GM21528 (cell line): ENCODE measurements around the gene ACVR1B.
"Not testable (repeated sequence)": the region's sequence is repeated elsewhere in the genome, so short reads cannot be mapped to it uniquely, and the experiment has no call there.

Experiments
- ATAC-seq: cut with Tn5 transposase; IDR thresholded peaks from one replicate; pipeline ENCODE4 v1.9.1; 2021; ENCODE audit warnings: mild to moderate bottlenecking, moderate library complexity; ENCODE audit not compliant: unreplicated experiment, low FRiP score

ACVR1B gene

DNA sequence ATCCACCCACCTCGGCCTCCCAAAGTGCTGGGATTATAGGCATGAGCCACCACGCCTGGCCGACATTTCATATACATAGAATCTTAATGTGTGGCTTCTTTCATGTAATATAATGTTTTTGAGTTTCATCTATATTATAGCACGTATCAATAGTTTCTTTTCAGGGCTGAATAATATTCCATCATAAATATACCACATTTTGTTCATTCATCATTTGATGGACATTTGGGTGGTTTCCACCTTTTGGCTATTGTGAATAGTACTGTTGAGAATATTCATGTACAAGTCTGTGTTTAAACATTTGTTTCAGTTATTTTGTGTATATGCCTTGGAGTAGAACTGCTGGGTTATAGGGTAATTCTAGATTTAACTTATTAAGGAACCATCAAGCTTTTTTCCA is 12.0 kb downstream of the ACVR1B start:
- no peak for ATAC-seq

DNA sequence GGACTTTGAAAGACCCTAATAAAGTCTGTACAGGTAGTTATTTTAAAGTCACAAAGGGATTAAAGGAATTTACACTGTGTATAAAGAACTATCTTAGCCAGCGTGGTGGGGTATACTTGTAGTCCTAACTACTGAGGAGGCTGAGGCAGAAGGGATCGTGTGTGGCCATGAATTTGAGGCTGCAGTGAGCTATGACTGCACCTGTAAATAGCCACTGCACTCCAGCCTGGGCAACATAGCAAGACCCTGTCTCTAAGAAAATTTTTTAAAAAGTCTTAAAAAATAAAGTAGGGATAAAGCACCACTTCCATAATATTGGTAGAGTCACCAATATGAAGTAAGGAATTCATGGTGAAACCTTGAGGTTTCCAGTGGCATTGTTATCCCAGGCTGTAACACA is 18.1 kb downstream of the ACVR1B start:
- ATAC-seq, result no peak

DNA sequence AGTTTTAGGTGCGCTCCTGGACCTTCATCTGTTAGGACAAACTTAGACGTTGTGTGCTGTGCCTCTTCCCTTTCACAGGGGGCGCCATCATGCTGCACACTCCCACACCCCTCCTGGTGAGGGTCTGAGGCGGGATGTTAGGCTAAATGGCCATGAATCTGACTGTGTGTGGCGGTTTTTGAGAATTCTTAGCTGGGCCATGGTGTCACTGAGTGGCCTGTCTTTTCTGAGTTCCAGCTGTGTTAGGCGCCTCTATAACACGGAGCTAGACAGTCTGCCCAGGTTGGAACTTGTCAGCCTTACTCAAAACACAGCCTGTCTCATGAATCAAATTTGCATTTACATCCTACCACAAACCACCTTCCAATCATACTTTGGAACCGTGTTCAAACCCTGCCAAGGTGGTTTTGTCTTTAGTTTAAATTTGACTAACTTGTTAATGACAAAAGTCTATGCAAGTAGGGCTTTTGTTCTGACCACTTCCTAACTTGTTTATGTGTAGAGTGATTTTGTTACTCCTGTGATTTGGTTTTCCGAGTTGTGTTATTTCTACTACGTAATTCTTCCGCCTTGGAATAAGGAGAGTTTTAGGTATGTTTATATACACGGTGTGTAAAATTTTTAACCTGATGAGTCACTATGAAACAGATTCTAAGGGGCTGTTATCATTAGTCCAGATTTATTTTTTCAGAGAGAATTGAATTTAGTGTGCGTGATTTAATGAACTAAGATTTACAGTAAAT is 19.6 kb downstream of the ACVR1B start:
- peak; percentile 86 for ATAC-seq

DNA sequence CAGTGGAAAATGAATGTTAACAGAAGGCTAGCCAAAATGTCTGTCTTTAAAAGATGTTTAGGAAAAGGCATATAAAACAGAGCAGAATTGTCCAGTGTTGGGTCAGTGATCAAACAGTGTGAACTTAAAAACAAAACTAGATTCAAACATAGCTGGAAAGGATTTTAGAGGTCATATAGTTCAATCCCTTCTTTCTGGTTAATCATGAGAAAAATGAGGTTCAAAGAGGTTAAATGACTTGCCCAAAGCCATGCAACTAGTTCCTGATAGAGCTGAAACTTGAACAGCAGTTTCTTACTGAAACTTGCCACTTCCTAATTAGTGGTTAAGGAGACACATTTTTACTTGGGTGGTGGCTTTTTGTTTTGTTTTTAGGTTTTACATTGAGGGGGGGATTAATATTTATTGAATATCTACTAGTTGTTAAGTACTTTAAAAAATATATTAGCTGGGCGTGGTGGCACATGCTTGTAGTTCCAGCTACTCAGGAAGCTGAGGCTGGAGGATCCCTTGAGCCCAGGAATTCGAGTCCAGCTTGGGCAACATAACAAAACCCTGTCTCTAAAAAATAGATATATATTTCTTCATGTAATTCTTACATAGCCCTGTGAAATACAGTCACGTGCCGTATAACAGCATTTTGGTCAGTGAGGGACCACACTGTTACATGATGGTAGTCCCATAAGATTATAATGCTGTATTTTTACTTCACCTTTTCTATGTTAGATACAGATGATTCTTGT is 20.4 kb downstream of the ACVR1B start:
- ATAC-seq, result no peak

DNA sequence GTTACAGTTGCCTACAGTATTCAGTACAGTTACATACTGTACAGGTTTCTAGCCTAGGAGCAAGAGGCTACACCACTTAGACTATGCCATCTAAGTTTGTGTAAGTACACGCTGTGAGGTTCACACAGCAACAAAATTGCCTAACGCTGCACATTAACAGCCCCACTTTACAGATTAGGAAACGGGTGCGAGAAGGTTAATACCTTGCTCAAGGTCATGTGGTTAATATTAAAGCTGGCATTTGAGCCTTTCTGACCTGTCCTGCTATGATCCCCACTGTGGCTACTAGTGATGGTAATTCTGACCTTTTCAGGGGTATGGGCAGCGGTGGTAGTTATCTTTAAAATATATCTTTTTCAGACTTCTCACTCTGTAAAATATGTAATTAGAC is 20.9 kb downstream of the ACVR1B start:
- ATAC-seq, result no peak

DNA sequence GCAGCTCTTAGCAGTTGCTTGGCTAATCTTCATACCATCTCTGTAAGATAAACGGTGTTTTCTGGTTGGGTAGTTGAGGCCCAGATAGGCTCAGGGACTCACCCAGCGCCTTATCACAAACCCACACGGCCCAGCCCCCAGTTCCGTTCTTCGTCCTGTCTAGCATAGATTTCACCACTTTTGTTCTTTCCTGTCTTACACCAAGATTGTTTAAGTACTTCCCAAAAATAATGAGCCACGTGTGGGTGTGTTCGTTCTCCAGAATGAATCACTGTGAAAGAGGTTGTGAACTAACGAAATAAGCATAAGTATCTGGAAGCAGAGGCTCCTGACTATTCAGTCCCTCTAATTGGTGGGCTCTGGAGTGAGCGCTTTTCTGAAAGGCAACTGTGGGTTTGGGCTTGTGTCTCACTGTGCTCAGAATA is 21.4 kb downstream of the ACVR1B start:
- ATAC-seq, result no peak

DNA sequence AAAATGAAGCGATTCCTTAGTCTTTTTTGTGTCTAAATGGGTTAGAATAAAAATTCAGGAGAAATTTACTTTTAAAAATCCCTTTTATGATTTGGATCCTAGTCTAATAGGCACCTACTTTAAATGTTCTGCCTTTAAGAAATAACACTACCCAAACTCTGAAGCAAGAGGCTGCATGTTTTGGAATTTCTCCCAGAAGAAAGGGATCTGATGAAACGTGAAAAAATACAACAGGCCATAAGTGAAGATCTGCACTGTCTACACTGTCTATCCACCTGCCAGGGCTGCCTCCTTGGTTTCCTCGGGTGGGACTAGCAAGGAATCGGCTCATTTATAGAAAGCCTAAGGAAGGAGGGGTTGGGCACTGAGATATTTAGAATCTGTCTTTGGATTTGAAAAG is 22.1 kb downstream of the ACVR1B start:
- ATAC-seq, result no peak

DNA sequence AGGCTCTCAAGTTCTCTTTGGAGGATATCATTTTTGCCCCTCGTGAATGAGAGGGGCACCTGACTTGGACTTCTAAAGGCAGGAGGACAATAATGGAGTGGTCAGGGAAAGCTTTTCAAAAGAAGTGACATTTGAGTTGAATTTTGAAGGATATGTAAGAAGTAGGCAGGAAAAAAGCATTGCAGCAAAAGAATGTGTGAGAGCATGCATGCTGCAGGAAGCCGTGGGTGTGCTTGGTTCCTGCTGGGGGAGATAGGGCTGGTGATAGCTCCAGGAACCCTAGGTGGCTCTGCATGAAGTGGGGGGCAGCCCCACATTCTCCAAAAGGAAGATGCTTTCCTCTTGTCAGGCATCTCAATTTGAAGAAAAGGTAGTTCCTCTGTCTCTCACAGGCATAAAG is 23.1 kb downstream of the ACVR1B start:
- no peak for ATAC-seq

DNA sequence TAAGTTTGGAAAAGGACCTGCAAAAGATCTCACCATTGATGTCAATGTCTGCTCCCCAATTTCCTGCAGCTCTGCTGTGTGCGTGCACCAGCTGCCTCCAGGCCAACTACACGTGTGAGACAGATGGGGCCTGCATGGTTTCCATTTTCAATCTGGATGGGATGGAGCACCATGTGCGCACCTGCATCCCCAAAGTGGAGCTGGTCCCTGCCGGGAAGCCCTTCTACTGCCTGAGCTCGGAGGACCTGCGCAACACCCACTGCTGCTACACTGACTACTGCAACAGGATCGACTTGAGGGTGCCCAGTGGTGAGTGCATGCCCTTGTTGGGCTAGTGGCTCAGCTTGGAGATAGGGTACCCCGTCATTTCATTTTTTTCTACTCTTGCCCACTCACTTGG is 23.7 kb downstream of the ACVR1B start:
- no peak for ATAC-seq

DNA sequence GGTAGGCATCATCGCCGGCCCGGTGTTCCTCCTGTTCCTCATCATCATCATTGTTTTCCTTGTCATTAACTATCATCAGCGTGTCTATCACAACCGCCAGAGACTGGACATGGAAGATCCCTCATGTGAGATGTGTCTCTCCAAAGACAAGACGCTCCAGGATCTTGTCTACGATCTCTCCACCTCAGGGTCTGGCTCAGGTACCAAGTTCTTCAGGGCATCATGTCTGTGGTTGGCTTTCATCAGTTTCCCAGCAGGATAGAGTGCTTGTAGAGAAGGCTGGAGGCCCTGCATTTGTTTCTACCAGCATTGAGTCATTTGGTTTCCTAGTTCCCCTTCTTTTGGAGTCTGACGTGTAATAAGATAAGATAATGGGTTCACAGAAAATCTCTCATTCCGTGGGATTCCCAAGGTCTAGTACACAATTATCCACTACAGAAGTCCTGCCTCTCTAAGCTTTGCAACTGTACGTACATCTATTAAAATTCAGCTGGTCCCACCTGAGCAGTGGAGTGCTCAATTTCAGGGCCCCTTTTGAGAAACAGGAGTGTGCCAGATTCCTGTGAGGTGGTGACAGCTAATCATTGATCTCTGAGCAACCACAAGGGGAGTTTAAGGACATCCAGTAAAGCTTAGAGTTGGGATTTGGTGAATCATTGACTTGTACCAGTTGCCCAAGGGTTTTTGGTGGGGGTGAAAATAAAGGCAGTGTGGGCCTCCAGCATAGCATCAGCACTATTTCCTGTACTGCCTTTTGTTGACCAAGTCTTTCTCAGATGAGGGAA is 25.1 kb downstream of the ACVR1B start:
- ATAC-seq, result no peak

DNA sequence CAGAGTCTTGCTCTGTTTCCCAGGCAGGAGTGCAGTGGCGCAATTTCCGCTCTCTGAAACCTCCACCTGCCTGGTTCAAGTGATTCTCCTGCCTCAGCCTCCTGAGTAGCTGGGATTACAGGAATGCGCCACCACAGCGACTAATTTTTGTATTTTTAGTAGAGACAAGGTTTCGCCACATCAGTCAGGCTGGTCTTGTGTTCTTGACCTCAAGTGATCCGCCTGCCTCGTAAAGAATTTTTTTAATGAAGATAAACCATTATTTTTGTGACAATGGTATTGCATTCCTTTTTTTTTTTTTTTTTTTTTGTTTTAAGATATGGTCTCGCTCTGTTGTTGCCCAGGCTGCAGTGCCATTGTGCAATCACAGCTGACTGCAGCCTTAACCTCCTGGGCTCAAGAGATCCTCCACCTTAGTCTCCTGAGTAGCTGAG is 25.8 kb downstream of the ACVR1B start:
- ATAC-seq, result no peak

DNA sequence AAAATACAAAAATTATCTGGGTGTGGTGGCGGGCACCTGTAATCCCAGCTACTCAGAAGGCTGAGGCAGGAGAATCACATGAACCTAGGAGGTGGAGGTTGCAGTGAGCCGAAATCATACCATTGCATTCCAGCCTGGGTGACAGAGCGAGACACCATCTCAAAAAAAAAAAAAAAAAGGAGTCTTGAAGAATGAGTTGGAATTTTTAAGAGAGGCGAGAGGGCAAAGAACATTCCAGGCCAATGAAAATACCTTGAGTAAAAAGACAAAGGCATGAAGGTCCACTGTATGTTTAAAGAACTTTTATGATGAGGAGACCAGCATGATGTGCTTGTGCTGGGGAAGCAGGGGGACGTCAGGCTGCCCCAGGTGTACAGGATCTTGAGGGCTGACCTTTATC is 27.8 kb downstream of the ACVR1B start:
- ATAC-seq, result not testable (repeated sequence)

DNA sequence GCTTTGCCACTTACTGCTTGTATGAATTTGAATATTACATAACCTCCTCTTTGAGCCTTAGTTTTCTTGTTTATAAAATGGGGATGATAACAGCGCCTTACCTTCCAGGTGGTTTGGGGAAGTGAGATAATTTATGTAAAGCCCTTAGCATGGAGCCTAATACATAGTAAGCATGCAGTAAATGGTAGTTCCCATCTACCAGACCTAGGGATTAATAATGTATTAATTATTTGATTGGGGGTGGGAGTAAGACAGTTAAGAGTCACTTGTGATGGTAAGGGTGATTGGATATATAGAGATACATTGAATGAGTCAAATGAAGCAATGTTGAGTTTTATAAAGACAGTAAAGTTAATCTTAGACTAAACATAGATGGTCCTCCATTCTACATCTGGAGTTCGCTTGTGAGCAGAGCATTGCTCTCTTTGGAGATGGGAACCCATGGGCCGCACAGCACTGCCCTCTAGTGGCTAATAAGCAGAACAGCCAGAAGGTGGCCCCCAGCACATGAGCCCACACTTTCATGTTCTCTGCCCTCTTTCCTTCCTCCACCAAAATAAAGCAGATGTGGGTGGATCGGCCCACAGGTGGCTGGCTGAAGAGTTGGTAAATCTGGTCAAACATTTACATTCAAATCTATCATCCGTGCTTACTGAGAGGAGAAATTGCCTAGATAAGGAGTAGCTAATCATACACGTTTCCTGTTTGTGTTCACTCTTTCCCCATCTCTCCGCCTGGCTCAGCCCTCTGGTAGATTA is 28.7 kb downstream of the ACVR1B start:
- ATAC-seq, result peak; percentile 73

DNA sequence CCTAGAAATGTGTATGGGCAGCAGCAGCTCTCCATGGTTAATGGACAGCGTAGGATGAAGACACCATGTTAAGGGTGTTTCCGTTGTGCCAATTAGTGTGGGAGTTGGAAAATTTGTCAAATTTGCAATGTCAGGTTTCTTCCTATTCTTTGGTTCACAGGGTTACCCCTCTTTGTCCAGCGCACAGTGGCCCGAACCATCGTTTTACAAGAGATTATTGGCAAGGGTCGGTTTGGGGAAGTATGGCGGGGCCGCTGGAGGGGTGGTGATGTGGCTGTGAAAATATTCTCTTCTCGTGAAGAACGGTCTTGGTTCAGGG is 29.3 kb downstream of the ACVR1B start:
- no peak for ATAC-seq

DNA sequence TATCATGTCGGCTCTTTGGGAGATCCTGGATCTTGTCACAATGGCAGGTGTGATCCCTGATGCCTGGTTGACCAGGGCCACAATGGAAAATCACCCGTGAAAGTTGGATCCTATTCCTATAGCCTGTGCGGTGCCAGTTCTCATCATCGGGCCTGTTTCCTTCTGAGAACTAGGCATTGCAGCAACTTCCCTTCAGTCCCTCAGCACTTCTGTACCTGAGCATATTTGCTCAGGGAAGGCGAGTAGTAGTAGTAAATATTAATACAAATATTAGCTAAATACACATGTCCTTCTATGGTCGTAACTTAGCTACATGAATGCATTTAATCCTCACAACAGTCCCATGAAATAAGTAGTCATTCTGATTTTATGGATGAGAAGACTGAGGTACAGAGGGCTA is 33.2 kb downstream of the ACVR1B start:
- no peak for ATAC-seq

DNA sequence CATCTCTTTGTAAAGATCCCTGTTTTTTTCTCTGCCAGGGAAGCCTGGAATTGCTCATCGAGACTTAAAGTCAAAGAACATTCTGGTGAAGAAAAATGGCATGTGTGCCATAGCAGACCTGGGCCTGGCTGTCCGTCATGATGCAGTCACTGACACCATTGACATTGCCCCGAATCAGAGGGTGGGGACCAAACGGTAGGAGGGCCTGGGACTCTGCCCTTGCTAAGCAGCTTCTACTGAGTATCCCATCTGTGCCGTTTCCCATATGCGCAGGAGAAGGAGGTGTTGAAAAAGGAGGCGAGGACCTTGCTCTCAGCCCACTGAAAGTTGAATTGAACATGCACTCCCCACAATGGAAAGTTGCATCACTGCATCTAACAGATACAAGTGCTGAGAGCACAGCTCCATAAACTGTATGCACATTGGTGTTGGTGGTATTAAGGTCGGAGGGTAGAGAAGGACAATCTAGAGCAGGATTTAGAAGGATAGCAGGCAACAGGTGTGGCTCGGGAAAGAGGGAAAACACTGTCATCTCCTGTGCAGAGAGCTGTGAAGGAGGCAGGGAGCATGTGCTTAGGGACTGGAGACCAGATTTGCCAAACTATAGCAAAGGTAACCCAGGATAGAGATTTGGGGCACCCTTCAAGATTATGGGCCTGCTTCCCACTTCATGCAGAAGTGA is 33.8 kb downstream of the ACVR1B start:
- no peak for ATAC-seq

DNA sequence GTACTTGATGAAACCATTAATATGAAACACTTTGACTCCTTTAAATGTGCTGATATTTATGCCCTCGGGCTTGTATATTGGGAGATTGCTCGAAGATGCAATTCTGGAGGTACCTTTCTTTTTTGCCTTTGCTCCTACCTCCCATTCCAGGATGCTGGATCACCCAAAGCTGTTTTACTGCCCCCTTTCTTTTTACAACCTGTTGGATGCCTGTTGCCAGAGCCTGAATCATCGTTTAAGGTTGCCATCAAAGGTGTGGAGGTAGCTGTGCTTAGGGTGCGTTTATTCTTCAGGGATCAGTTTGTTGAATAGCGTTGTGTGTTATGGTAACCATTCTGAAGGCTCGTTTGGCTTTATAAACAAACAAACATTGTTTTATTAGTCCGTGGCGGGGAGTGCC is 35.3 kb downstream of the ACVR1B start:
- ATAC-seq, result no peak

DNA sequence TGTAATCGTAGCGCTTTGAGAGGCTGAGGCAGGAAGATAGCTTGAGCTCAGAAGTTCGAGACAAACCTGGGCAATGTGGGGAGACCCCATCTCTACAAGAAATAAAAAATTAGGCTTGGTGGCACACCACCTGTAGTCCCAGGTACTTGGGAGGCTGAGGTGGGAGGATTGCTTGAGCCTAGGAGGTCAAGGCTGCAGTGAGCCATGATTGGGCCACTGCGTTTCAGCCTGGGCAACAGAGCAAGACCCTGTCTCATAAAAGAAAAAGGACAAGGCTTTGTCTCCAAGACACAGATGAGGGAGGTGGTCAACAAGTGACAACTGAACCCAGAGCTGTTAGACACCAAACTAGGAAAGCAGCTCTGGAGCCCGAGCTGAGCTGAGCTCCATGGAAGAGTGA is 40.7 kb downstream of the ACVR1B start:
- ATAC-seq, result no peak

DNA sequence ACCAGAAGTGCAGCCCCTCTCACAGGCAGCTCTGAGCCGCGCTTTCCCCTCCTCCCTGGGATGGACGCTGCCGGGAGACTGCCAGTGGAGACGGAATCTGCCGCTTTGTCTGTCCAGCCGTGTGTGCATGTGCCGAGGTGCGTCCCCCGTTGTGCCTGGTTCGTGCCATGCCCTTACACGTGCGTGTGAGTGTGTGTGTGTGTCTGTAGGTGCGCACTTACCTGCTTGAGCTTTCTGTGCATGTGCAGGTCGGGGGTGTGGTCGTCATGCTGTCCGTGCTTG is 43.0 kb downstream of the ACVR1B start:
- ATAC-seq, result no peak

DNA sequence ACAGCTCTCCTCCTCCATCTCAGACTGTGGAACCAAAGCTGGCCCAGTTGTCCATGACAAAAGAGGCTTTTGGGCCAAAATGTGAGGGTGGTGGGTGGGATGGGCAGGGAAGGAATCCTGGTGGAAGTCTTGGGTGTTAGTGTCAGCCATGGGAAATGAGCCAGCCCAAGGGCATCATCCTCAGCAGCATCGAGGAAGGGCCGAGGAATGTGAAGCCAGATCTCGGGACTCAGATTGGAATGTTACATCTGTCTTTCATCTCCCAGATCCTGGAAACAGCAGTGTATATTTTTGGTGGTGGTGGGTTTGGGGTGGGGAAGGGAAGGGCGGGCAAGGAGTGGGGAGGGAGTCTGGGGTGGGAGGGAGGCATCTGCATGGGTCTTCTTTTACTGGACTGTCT is 43.5 kb downstream of the ACVR1B start:
- ATAC-seq, result no peak

DNA sequence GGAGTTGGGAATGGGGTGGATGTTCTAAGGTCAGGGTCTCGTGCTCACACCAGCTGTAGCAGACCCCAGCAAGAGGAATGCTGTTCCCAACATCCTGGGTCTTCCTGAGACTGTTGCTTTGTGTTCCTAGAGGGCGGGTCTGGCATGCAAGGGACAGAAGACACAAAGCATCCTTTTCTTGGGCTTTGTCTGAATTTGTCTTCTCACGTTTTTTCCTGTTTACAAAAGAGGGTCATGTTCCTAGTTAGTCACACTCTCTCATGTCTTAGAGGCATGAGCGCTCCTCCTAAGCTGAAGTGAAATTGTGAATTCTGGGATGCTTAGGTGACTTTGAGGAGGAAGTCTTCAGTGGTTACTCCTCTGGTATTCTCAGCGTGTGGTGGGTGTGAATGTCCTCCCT is 45.6 kb downstream of the ACVR1B start:
- ATAC-seq, result no peak
